Transverse colon (tissue), 4 donors: ENCODE measurements around the gene SLC36A4.

Experiments
- CTCF ChIP-seq, 5 experiments: fragments of 200-600 bp in 3 of 5; fragments of 450-650 bp in 2 of 5; sonication (generic) in 3 of 5; IDR thresholded peaks; 1 replicate in 2 of 5; 2 replicates in 3 of 5; pipeline ENCODE4 v1.5.1; 2016 to 2017; ENCODE audit warnings: antibody characterized with exemption in 5 of 5, inconsistent platforms in 3 of 5, mild to moderate bottlenecking in 2 of 5, moderate library complexity in 1 of 5
- POLR2AphosphoS5 ChIP-seq, 3 donors: sonication (generic); formaldehyde crosslinking; IDR thresholded peaks; one replicate each; pipeline ENCODE4 v1.6.1; 2016; ENCODE audit warnings: antibody characterized with exemption in 3 of 3

- TF ChIP-seq CTCF (IDR thresholded peaks at IDR 0.05) (peak; percentile 25 to 46 (median 37)), POLR2AphosphoS5 (IDR thresholded peaks at IDR 0.05) (no peak)
Measured at GRCh38 chr11:93169950-93170561, 27.7 kb downstream of the SLC36A4 start.
